Sigmoid colon (tissue), 7 donors: Measurements from ENCODE around the gene RHBDF1. TPM values are rescaled to one million over a fixed set of nuclear protein-coding genes. Genes with fewer than 3 reads are reported as not detected.
A peak's percentile ranks its signal among the peaks of the same experiment; 100 is the strongest.

Experiments used
- DNase-seq: peaks from one replicate; pipeline ENCODE4 v3.0.0-alpha.2; 2019
- H3K27ac ChIP-seq, 4 donors: fragments of 200-600 bp; sonication (generic); one replicate each; pipeline ENCODE4 v1.5.1; 2016 to 2019; ENCODE audit warnings: mild to moderate bottlenecking in 1 of 4
- H3K27me3 ChIP-seq, 3 donors: fragments of 200-600 bp; sonication (generic); one replicate each; pipeline ENCODE4 v1.5.1; 2019; ENCODE audit warnings: mild to moderate bottlenecking in 1 of 3
- H3K36me3 ChIP-seq, 4 donors: fragments of 200-600 bp; sonication (generic); one replicate each; pipeline ENCODE4 v1.5.1; 2016 to 2019
- H3K4me1 ChIP-seq, 4 donors: fragments of 200-600 bp; sonication (generic); one replicate each; pipeline ENCODE4 v1.5.1; 2017 to 2019
- H3K4me3 ChIP-seq, 4 donors: fragments of 200-600 bp; sonication (generic); one replicate each; pipeline ENCODE4 v1.5.1; 2017 to 2019; ENCODE audit warnings: mild to moderate bottlenecking in 2 of 4, moderate library complexity in 1 of 4
- H3K9me3 ChIP-seq, 4 donors: fragments of 200-600 bp in 3 of 4; sonication (generic) in 3 of 4; one replicate each; pipeline versions ENCODE4 v1.5.1 to v1.6.1; 2013 to 2019
- CTCF ChIP-seq, 4 experiments: fragments of 450-650 bp in 3 of 4; fragments of 200-600 bp in 1 of 4; IDR thresholded peaks; one replicate each; pipeline ENCODE4 v1.5.1; 2016 to 2019; ENCODE audit warnings: antibody characterized with exemption in 4 of 4, mild to moderate bottlenecking in 3 of 4, moderate library complexity in 2 of 4
- EP300 ChIP-seq, 4 donors: sonication (generic); formaldehyde crosslinking; IDR thresholded peaks; one replicate each; pipeline ENCODE4 v1.6.1; 2017; ENCODE audit warnings: antibody characterized with exemption in 4 of 4
- POLR2A ChIP-seq, 2 donors: fragments of 450-650 bp; IDR thresholded peaks; one replicate each; pipeline ENCODE4 v1.6.1; 2016; ENCODE audit warnings: antibody characterized with exemption in 2 of 2, mild to moderate bottlenecking in 2 of 2, moderate library complexity in 2 of 2
- POLR2AphosphoS5 ChIP-seq, 4 donors: sonication (generic); formaldehyde crosslinking; IDR thresholded peaks; one replicate each; pipeline ENCODE4 v1.6.1; 2017; ENCODE audit warnings: antibody characterized with exemption in 4 of 4
- WGBS, 2 donors: extraction: QIAGEN DNeasy Blood & Tissue Kit; methylation state at CpG; one replicate each; pipeline ENCODE4 v1.1.7; 2013; 5-methylcytosine and 5-hydroxymethylcytosine counted together
- intact Hi-C: fragments of 100-400 bp; cut with DNase I; formaldehyde crosslinking; loops from one replicate; pipeline ENCODE4 v1.15.1; 2023
- polyA plus RNA-seq, 3 donors: library from polyadenylated mRNA; stranded (reverse); fragments of 200-250 nt; gene quantifications; one replicate each; pipeline ENCODE4 v1.2.3, GENCODE V29; 2013
- total RNA-seq, 4 donors: library from RNA; depleted of rRNA; stranded (reverse); fragments of >200 nt; gene quantifications; one replicate each; pipeline ENCODE4 v1.1.0, GENCODE V29; 2016
- donor health status: healthy with polysubstance abuse.
- donor health status: Bipolar disorder and iron deficiency.
- donor health status: healthy.

Gene RHBDF1
- total RNA-seq = 10 to 100 TPM; 16.8 to 42.1 (median 19.6) TPM
- 10 to 100 TPM in 1 of 3 donors, 1 to 10 TPM in 2; 6.0 to 22.3 (median 6.0) TPM for polyA plus RNA-seq

GRCh38 chr16:72561-73548, at the start of gene RHBDF1:
Gene RHBDF1, minus strand, starts transcription at chr16:72631. Its CDS starts 7,616 bp downstream, at chr16:65015.
- TF ChIP-seq POLR2AphosphoS5 (IDR thresholded peaks at IDR 0.05) (no peak), POLR2A (IDR thresholded peaks at IDR 0.05) (no peak), CTCF (IDR thresholded peaks at IDR 0.05) (no peak), EP300 (IDR thresholded peaks at IDR 0.05) (no peak)
- no peaks in the 10 kb centered on the region for H3K27me3 ChIP-seq
- peak; percentile 84 for DNase-seq
- no peaks in the 10 kb centered on the region for H3K36me3 ChIP-seq
- WGBS, 2 donors = 13 to 21% methylated on average over 62 of the region's 62 CpGs
- H3K4me3 ChIP-seq = peak within 1 kb of the TSS; percentile 55 to 84 (median 70)
- H3K27ac ChIP-seq = peak within 1 kb of the TSS; percentile 87 to 95 (median 92)
- peaks cover 0 to 78% (median 74%) of the 10 kb centered on the region in 4 donors for H3K4me1 ChIP-seq
- intact Hi-C loops = no loop called here
- H3K9me3 ChIP-seq = no peaks in the 10 kb centered on the region

GRCh38 chr16:120756-121155, 48.3 kb upstream of the RHBDF1 start:
- no peaks in the 10 kb centered on the region for H3K9me3 ChIP-seq
- H3K36me3 ChIP-seq = peaks cover 0 to 25% (median 0%) of the 10 kb centered on the region in 4 donors
- no peak overlapping the region for H3K4me3 ChIP-seq
- no peaks in the 10 kb centered on the region for H3K27me3 ChIP-seq
- 94% methylated on average over 2 of the region's 2 CpGs for WGBS, 2 donors
- intact Hi-C loops = no loop called here
- DNase-seq = no peak
- TF ChIP-seq POLR2AphosphoS5 (IDR thresholded peaks at IDR 0.05) = no peak
- no peak overlapping the region for H3K27ac ChIP-seq
- H3K4me1 ChIP-seq = peaks cover 0 to 11% (median 3%) of the 10 kb centered on the region in 4 donors

GRCh38 chr16:119835-120491, 47.5 kb upstream of the RHBDF1 start:
- TF ChIP-seq POLR2A (IDR thresholded peaks at IDR 0.05) = no peak
- TF ChIP-seq POLR2AphosphoS5 (IDR thresholded peaks at IDR 0.05) = no peak
- no peak for TF ChIP-seq EP300 (IDR thresholded peaks at IDR 0.05)
- TF ChIP-seq CTCF (IDR thresholded peaks at IDR 0.05) = no peak
- WGBS, 2 donors = 88 to 91% methylated on average over 3 of the region's 3 CpGs
- no peaks in the 10 kb centered on the region for H3K9me3 ChIP-seq
- no peak overlapping the region for H3K4me3 ChIP-seq
- peaks cover 0 to 25% (median 0%) of the 10 kb centered on the region in 4 donors for H3K36me3 ChIP-seq
- no peak overlapping the region for H3K27ac ChIP-seq
- no peaks in the 10 kb centered on the region for H3K27me3 ChIP-seq
- no peak for DNase-seq
- intact Hi-C loops = no loop called here
- H3K4me1 ChIP-seq = peaks cover 0 to 11% (median 3%) of the 10 kb centered on the region in 4 donors

GRCh38 chr16:119295-119694, 46.9 kb upstream of the RHBDF1 start:
- peaks cover 0 to 11% (median 3%) of the 10 kb centered on the region in 4 donors for H3K4me1 ChIP-seq
- H3K27ac ChIP-seq = no peak overlapping the region
- WGBS, 2 donors = 94 to 95% methylated on average over 5 of the region's 5 CpGs
- TF ChIP-seq POLR2A (IDR thresholded peaks at IDR 0.05) = no peak
- no peak for TF ChIP-seq POLR2AphosphoS5 (IDR thresholded peaks at IDR 0.05)
- no peak for TF ChIP-seq EP300 (IDR thresholded peaks at IDR 0.05)
- TF ChIP-seq CTCF (IDR thresholded peaks at IDR 0.05) = no peak
- peaks cover 0 to 20% (median 0%) of the 10 kb centered on the region in 4 donors for H3K36me3 ChIP-seq
- no peaks in the 10 kb centered on the region for H3K27me3 ChIP-seq
- H3K9me3 ChIP-seq = no peaks in the 10 kb centered on the region
- intact Hi-C loops = no loop called here
- DNase-seq = no peak
- H3K4me3 ChIP-seq = no peak overlapping the region

- TF ChIP-seq EP300 (IDR thresholded peaks at IDR 0.05) (no peak), POLR2AphosphoS5 (IDR thresholded peaks at IDR 0.05) (no peak), POLR2A (IDR thresholded peaks at IDR 0.05) (no peak), CTCF (IDR thresholded peaks at IDR 0.05) (no peak)
- Histone ChIP-seq H3K27ac (no peak overlapping the region), H3K27me3 (no peaks in the 10 kb centered on the region), H3K9me3 (no peaks in the 10 kb centered on the region), H3K4me3 (no peak overlapping the region), H3K36me3 (peaks cover 0 to 18% (median 0%) of the 10 kb centered on the region in 4 donors), H3K4me1 (peaks cover 0 to 11% (median 3%) of the 10 kb centered on the region in 4 donors)
- intact Hi-C loops = no loop called here
- DNase-seq = no peak
- 58 to 83% methylated on average over 2 of the region's 2 CpGs for WGBS, 2 donors
Measured at GRCh38 chr16:118857-119256, 46.4 kb upstream of the RHBDF1 start.
